IMR-90 (cell line): Measurements from ENCODE around the gene LIMS1. TPM values are rescaled to one million over a fixed set of nuclear protein-coding genes. Genes with fewer than 3 reads are reported as not detected.
A peak's percentile ranks its signal among the peaks of the same experiment; 100 is the strongest.

Experiments used
- ATAC-seq: fragments of 200-7000 bp; cut with Tn5 transposase; 2 replicates; pipeline ENCODE4 v1.9.1; 2020; ENCODE audit warnings: low read depth, mild to moderate bottlenecking, moderate library complexity
- BruUV-seq: library from RNA; stranded (reverse); fragments of 400-500 nt; replicated peaks from 2 replicates; lab custom pipeline; 2021; lab: Mats Ljungman, UMichigan
- CTCF ChIA-PET: fragments of 300-600 bp; formaldehyde crosslinking; extraction: SDS; loops from one replicate; lab custom pipeline; 2021; ENCODE audit warnings: antibody characterized with exemption; lab: Yijun Ruan, JAX
- POLR2A ChIA-PET: fragments of 300-600 bp; sonication (Branson Sonifier 250); formaldehyde crosslinking; loops from one replicate; lab custom pipeline; 2022; ENCODE audit warnings: antibody characterized with exemption; ENCODE audit not compliant: unreplicated experiment; lab: Charles Lee
- DNase-seq: peaks from one replicate; pipeline ENCODE4 v3.0.0; 2013
- H2AFZ ChIP-seq: replicated peaks from 2 replicates; pipeline ENCODE3; 2013; ENCODE audit warnings: low read length, mild to moderate bottlenecking; ENCODE audit not compliant: poor library complexity
- H2AK5ac ChIP-seq: 2 replicates; pipeline ENCODE4 v1.6.1; 2013; ENCODE audit warnings: low read depth, low read length, inconsistent platforms
- H2AK9ac ChIP-seq: replicated peaks from 2 replicates; pipeline ENCODE3; 2013; ENCODE audit warnings: mild to moderate bottlenecking, low read depth, low read length, moderate library complexity; ENCODE audit not compliant: poor library complexity
- H2BK120ac ChIP-seq: 2 replicates; pipeline ENCODE4 v1.6.1; 2013; ENCODE audit warnings: low read depth, low read length, inconsistent platforms
- H2BK15ac ChIP-seq: 3 replicates; pipeline ENCODE4 v1.6.1; 2013; ENCODE audit warnings: low read depth, low read length, inconsistent platforms
- H2BK20ac ChIP-seq: 2 replicates; pipeline ENCODE4 v1.6.1; 2013; ENCODE audit warnings: low read depth, mild to moderate bottlenecking, inconsistent platforms, low read length, moderate library complexity
- H2BK5ac ChIP-seq: 2 replicates; pipeline ENCODE4 v1.6.1; 2013; ENCODE audit warnings: mild to moderate bottlenecking, low read depth, low read length, inconsistent platforms; ENCODE audit not compliant: poor library complexity, severe bottlenecking
- H3K14ac ChIP-seq: replicated peaks from 2 replicates; pipeline ENCODE4 v1.6.1; 2013; ENCODE audit warnings: low read depth, low read length, inconsistent platforms
- H3K18ac ChIP-seq: 2 replicates; pipeline ENCODE4 v1.6.1; 2013; ENCODE audit warnings: low read depth, low read length, control low read depth
- H3K23ac ChIP-seq: 2 replicates; pipeline ENCODE4 v1.6.1; 2013; ENCODE audit warnings: low read depth, low read length, inconsistent platforms
- H3K27ac ChIP-seq: 2 replicates; pipeline ENCODE4 v1.5.1; 2013; ENCODE audit warnings: mild to moderate bottlenecking, control low read depth, low read length; ENCODE audit not compliant: insufficient read depth
- H3K27me3 ChIP-seq: 2 replicates; pipeline ENCODE4 v1.6.1; 2013; ENCODE audit warnings: low read length; ENCODE audit not compliant: control insufficient read depth, insufficient read depth
- H3K36me3 ChIP-seq: 2 replicates; pipeline ENCODE4 v1.6.1; 2013; ENCODE audit warnings: low read length, mixed read lengths; ENCODE audit not compliant: control insufficient read depth, insufficient read depth
- H3K4ac ChIP-seq: 2 replicates; pipeline ENCODE4 v1.6.1; 2013; ENCODE audit warnings: low read depth, low read length, inconsistent platforms
- H3K4me1 ChIP-seq: 2 replicates; pipeline ENCODE4 v1.6.1; 2013; ENCODE audit warnings: low read length, mixed read lengths; ENCODE audit not compliant: control insufficient read depth, insufficient read depth
- H3K4me2 ChIP-seq: 2 replicates; pipeline ENCODE4 v1.6.1; 2013; ENCODE audit warnings: low read depth, mild to moderate bottlenecking, control low read depth, low read length, moderate library complexity
- H3K4me3 ChIP-seq: 2 replicates; pipeline ENCODE4 v1.5.1; 2013; ENCODE audit warnings: low read depth, mild to moderate bottlenecking, control low read depth, low read length, moderate library complexity; ENCODE audit not compliant: insufficient read depth
- H3K56ac ChIP-seq: 2 replicates; pipeline ENCODE4 v1.6.1; 2013; ENCODE audit warnings: low read length, inconsistent platforms; ENCODE audit not compliant: insufficient read depth; ENCODE audit errors: extremely low read depth
- H3K79me1 ChIP-seq, 2 experiments: 2 replicates each; pipeline ENCODE4 v1.6.1; 2013; ENCODE audit warnings: low read length in 2 of 2, inconsistent platforms in 1 of 2, low read depth in 1 of 2
- H3K9ac ChIP-seq: 2 replicates; pipeline ENCODE4 v1.6.1; 2013; ENCODE audit warnings: low read depth, low read length, control low read depth
- H3K9me1 ChIP-seq: 2 replicates; pipeline ENCODE4 v1.6.1; 2013; ENCODE audit warnings: low read length, inconsistent platforms; ENCODE audit not compliant: insufficient read depth
- H3K9me3 ChIP-seq: 2 replicates; pipeline ENCODE4 v1.6.1; 2013; ENCODE audit warnings: low read length; ENCODE audit not compliant: control insufficient read depth, insufficient read depth
- H4K20me1 ChIP-seq: 2 replicates; pipeline ENCODE4 v1.6.1; 2013; ENCODE audit warnings: low read length, inconsistent platforms; ENCODE audit not compliant: insufficient read depth
- H4K5ac ChIP-seq: 2 replicates; pipeline ENCODE4 v1.6.1; 2013; ENCODE audit warnings: mild to moderate bottlenecking, low read depth, low read length, control low read depth
- H4K8ac ChIP-seq, 2 experiments: 2 replicates each; pipeline ENCODE4 v1.6.1; 2013; ENCODE audit warnings: low read depth in 2 of 2, low read length in 2 of 2, control low read depth in 1 of 2, inconsistent platforms in 1 of 2
- H4K91ac ChIP-seq: 2 replicates; pipeline ENCODE4 v1.6.1; 2013; ENCODE audit warnings: low read depth, low read length, inconsistent platforms; ENCODE audit not compliant: insufficient read depth
- BHLHE40 ChIP-seq: fragments of 150-350 bp; IDR thresholded peaks from 2 replicates; pipeline ENCODE4 v1.6.1; 2016; ENCODE audit warnings: mild to moderate bottlenecking, low read depth, low read length
- CEBPB ChIP-seq: IDR thresholded peaks from 2 replicates; pipeline ENCODE4 v1.6.1; 2012; ENCODE audit warnings: low read depth, low read length, improper control_type of control experiment
- CTCF ChIP-seq: conservative IDR thresholded peaks from 2 replicates; pipeline ENCODE4 v1.5.1; 2012; ENCODE audit warnings: mild to moderate bottlenecking, low read depth, low read length, improper control_type of control experiment
- ELK1 ChIP-seq: fragments of 150-350 bp; IDR thresholded peaks from 2 replicates; pipeline ENCODE4 v1.6.1; 2016; ENCODE audit warnings: low read depth, mild to moderate bottlenecking, low read length, moderate library complexity, borderline replicate concordance
- FOS ChIP-seq: fragments of 150-350 bp; IDR thresholded peaks from 2 replicates; pipeline ENCODE4 v1.6.1; 2016; ENCODE audit warnings: low read depth, low read length
- MAFK ChIP-seq: IDR thresholded peaks from 2 replicates; pipeline ENCODE4 v1.6.1; 2012; ENCODE audit warnings: low read depth, low read length, improper control_type of control experiment
- NFE2L2 ChIP-seq: fragments of 150-350 bp; IDR thresholded peaks from 2 replicates; pipeline ENCODE4 v1.6.1; 2016; ENCODE audit warnings: low read depth, mild to moderate bottlenecking, low read length
- POLR2A ChIP-seq: IDR thresholded peaks from 2 replicates; pipeline ENCODE4 v1.6.1; 2012; ENCODE audit warnings: mild to moderate bottlenecking, low read depth, low read length
- RCOR1 ChIP-seq: IDR thresholded peaks from 2 replicates; pipeline ENCODE4 v1.6.1; 2012; ENCODE audit warnings: mild to moderate bottlenecking, low read length, improper control_type of control experiment; ENCODE audit not compliant: insufficient replicate concordance
- USF2 ChIP-seq: fragments of 150-350 bp; IDR thresholded peaks from 2 replicates; pipeline ENCODE4 v1.6.1; 2017; ENCODE audit warnings: mild to moderate bottlenecking, antibody characterized with exemption, low read length, low read depth
- dilution Hi-C: fragments of 300-500 bp; cut with HindIII; formaldehyde crosslinking; loops from one replicate; pipeline ENCODE4 v1.14.3; 2018; ENCODE audit warnings: low sequenced_read_pairs; ENCODE audit not compliant: unreplicated experiment
- in situ Hi-C: fragments of 300-500 bp; cut with MboI; formaldehyde crosslinking; loops from 3 replicates; pipeline ENCODE4 v1.14.3; 2019; ENCODE audit warnings: low sequenced_read_pairs, inconsistent platforms, mixed read lengths
- intact Hi-C: fragments of 100-400 bp; cut with micrococcal nuclease; formaldehyde crosslinking; loops from 2 replicates; pipeline ENCODE4 v1.10.0; 2022
- polyA plus RNA-seq, 3 experiments: library from polyadenylated mRNA; depleted of rRNA; stranded (reverse); fragments of >200 nt; gene quantifications; 2 replicates each; pipeline ENCODE4 v1.2.3, GENCODE V29; 2012; ENCODE audit warnings: low replicate concordance in 1 of 3
- total RNA-seq: library from RNA; depleted of rRNA; stranded (reverse); fragments of >200 nt; gene quantifications from 2 replicates; pipeline ENCODE4 v1.2.3, GENCODE V29; 2012

Gene LIMS1
- total and polyA plus RNA-seq, 2 of the 4 experiments (the other 2 are of a cell fraction), result 59.1 to 131 TPM

- Histone ChIP-seq H3K27me3 (no peaks in the 10 kb centered on the region), H3K36me3 (no peaks in the 10 kb centered on the region), H3K27ac (peak overlapping the region; percentile 57), H3K9me1 (0 out of 2 replicates have a peak, but pooled peaks cover 3% of the 10 kb centered on the region), H3K56ac (peak overlapping the region; percentile 59), H4K20me1 (0 out of 2 replicates have a peak, but pooled peaks cover 3% of the 10 kb centered on the region), H2AFZ (no peak overlapping the region), H3K9ac (peak overlapping the region; percentile 27; the same call in 1 of the 2 replicates), H2AK5ac (peak overlapping the region; percentile 84; the same call in 1 of the 2 replicates), H3K4me1 (peaks cover 14% of the 10 kb centered on the region), H2BK120ac (peak overlapping the region; percentile 88), H3K9me3 (no peaks in the 10 kb centered on the region), H2BK20ac (peak overlapping the region; percentile 85), H3K14ac (peak overlapping the region; percentile 76; the same call in 1 of the 2 replicates), H4K91ac (peak overlapping the region; percentile 80), H2BK5ac (peak overlapping the region; percentile 94), H3K23ac (peak overlapping the region; percentile 71; the same call in 1 of the 2 replicates), H2BK15ac (peak overlapping the region; percentile 90; the same call in 2 of the 3 replicates), H2AK9ac (no peak overlapping the region), H3K79me1 (peaks cover 14 to 46% of the 10 kb centered on the region in 2 experiments; a peak in 3 of 4 replicates), H3K4ac (peak overlapping the region; percentile 89; the same call in 1 of the 2 replicates), H3K4me2 (peak overlapping the region; percentile 73; the same call in 1 of the 2 replicates), H4K5ac (peak overlapping the region; percentile 83; the same call in 1 of the 2 replicates), H4K8ac (peak overlapping the region; percentile 23 to 79), H3K4me3 (no peak overlapping the region), H3K18ac (peak overlapping the region; percentile 87; the same call in 1 of the 2 replicates)
- ATAC-seq (peak; percentile 12), DNase-seq (peak; percentile 88)
- ChIA-PET CTCF (interaction anchor here (0.6 to 1.7 kb wide), 4 partner anchors 9 to 42 kb away, joined by 3 to 7 read pairs (median 4); no protein-coding TSS in a partner anchor), POLR2A (no interaction called here)
- intact Hi-C loops (no loop called here), dilution Hi-C loops (no loop called here), in situ Hi-C loops (no loop called here)
- BruUV-seq, result TSS peak; percentile 90
- TF ChIP-seq CTCF (peak; percentile 7; the same call in 1 of the 2 replicates), NFE2L2 (no peak), FOS (0 out of 2 replicates have a peak, but pooled peaks have one; percentile 22), USF2 (no peak), BHLHE40 (peak; percentile 47; the same call in 1 of the 2 replicates), MAFK (peak; percentile 28; the same call in 1 of the 2 replicates), CEBPB (no peak), ELK1 (no peak), POLR2A (no peak), RCOR1 (no peak)
Measured at GRCh38 chr2:108593547-108594098, 59.4 kb downstream of the LIMS1 start.
